Stimulated activated CD8-positive, alpha-beta memory T cell treated with anti-CD3 and anti-CD28 coated beads, Interleukin-15, amount 100 ng/mL, for 48 hours (primary cell): ENCODE results near the gene DACT2.
"Not testable (repeated sequence)": the region's sequence is repeated elsewhere in the genome, so short reads cannot be mapped to it uniquely, and the experiment has no call there.

Source experiments
- DNase-seq, 2 donors: peaks; one replicate each; pipeline ENCODE4 v3.0.0-alpha.2; 2020; ENCODE audit warnings: low read depth in 2 of 2

The DACT2 gene

GRCh38 chr6:168281826-168282225, 37.8 kb downstream of the DACT2 start:
- DNase-seq: no peak

GRCh38 chr6:168281314-168281713, 38.3 kb downstream of the DACT2 start:
- DNase-seq: not testable (repeated sequence)

GRCh38 chr6:168280899-168281245, 38.7 kb downstream of the DACT2 start:
- no peak for DNase-seq

GRCh38 chr6:168280020-168280898, 39.3 kb downstream of the DACT2 start:
- DNase-seq: no peak

GRCh38 chr6:168279403-168279935, 40.1 kb downstream of the DACT2 start:
- DNase-seq: no peak

GRCh38 chr6:168278904-168279303, 40.7 kb downstream of the DACT2 start:
- DNase-seq: no peak

GRCh38 chr6:168277274-168277669, 42.3 kb downstream of the DACT2 start:
- no peak for DNase-seq

- no peak for DNase-seq
Observed at GRCh38 chr6:168276576-168277273, 42.9 kb downstream of the DACT2 start.

- DNase-seq: no peak
Observed at GRCh38 chr6:168275168-168275567, 44.4 kb downstream of the DACT2 start.

GRCh38 chr6:168274037-168274952, 45.3 kb downstream of the DACT2 start:
- no peak for DNase-seq

GRCh38 chr6:168273441-168274036, 46.0 kb downstream of the DACT2 start:
- DNase-seq: no peak

- no peak for DNase-seq
Observed at GRCh38 chr6:168272415-168273325, 46.9 kb downstream of the DACT2 start.

- DNase-seq: no peak
Observed at GRCh38 chr6:168270274-168271172, 49.1 kb downstream of the DACT2 start.

- DNase-seq: no peak
Observed at GRCh38 chr6:168269455-168270243, 49.9 kb downstream of the DACT2 start.

GRCh38 chr6:168268755-168269154, 50.8 kb downstream of the DACT2 start:
- no peak for DNase-seq

- DNase-seq: not testable (repeated sequence)
Observed at GRCh38 chr6:168267779-168268178, 51.8 kb downstream of the DACT2 start.

- DNase-seq: no peak
Observed at GRCh38 chr6:168265827-168266815, 53.5 kb downstream of the DACT2 start.
